Ishikawa (cell line): ENCODE measurements around the gene ZIC5.

ENCODE experiments used
- CEBPB ChIP-seq: IDR thresholded peaks from 2 replicates; pipeline ENCODE4 v1.6.1; 2012
- EGR1 ChIP-seq: IDR thresholded peaks from 2 replicates; pipeline ENCODE4 v1.6.1; 2012
- EP300 ChIP-seq: IDR thresholded peaks from 2 replicates; pipeline ENCODE4 v1.6.1; 2012; ENCODE audit warnings: borderline replicate concordance
- FOXM1 ChIP-seq: IDR thresholded peaks from 2 replicates; pipeline ENCODE4 v1.6.1; 2012; ENCODE audit warnings: low read depth, borderline replicate concordance
- MAX ChIP-seq: IDR thresholded peaks from 2 replicates; pipeline ENCODE4 v1.6.1; 2012
- NFIC ChIP-seq: IDR thresholded peaks from 2 replicates; pipeline ENCODE4 v1.6.1; 2012
- TAF1 ChIP-seq: IDR thresholded peaks from 2 replicates; pipeline ENCODE4 v1.6.1; 2012; ENCODE audit warnings: low read depth, mild to moderate bottlenecking
- TCF12 ChIP-seq: IDR thresholded peaks from 2 replicates; pipeline ENCODE4 v1.6.1; 2012; ENCODE audit warnings: low read depth
- TEAD4 ChIP-seq: IDR thresholded peaks from 2 replicates; pipeline ENCODE4 v1.6.1; 2012
- TF ChIP-seq, protein P1 (sequence below): IDR thresholded peaks from 2 replicates; pipeline ENCODE4 v1.6.1; 2012; ENCODE audit warnings: low read depth, mild to moderate bottlenecking

- TF ChIP-seq EP300 (peak; percentile 36; the same call in 1 of the 2 replicates), TCF12 (no peak), MAX (peak; percentile 96), CEBPB (no peak), TEAD4 (no peak), TAF1 (no peak), NFIC (peak; percentile 32; the same call in 1 of the 2 replicates), EGR1 (no peak), FOXM1 (no peak)
- TF ChIP-seq, protein P1, sequence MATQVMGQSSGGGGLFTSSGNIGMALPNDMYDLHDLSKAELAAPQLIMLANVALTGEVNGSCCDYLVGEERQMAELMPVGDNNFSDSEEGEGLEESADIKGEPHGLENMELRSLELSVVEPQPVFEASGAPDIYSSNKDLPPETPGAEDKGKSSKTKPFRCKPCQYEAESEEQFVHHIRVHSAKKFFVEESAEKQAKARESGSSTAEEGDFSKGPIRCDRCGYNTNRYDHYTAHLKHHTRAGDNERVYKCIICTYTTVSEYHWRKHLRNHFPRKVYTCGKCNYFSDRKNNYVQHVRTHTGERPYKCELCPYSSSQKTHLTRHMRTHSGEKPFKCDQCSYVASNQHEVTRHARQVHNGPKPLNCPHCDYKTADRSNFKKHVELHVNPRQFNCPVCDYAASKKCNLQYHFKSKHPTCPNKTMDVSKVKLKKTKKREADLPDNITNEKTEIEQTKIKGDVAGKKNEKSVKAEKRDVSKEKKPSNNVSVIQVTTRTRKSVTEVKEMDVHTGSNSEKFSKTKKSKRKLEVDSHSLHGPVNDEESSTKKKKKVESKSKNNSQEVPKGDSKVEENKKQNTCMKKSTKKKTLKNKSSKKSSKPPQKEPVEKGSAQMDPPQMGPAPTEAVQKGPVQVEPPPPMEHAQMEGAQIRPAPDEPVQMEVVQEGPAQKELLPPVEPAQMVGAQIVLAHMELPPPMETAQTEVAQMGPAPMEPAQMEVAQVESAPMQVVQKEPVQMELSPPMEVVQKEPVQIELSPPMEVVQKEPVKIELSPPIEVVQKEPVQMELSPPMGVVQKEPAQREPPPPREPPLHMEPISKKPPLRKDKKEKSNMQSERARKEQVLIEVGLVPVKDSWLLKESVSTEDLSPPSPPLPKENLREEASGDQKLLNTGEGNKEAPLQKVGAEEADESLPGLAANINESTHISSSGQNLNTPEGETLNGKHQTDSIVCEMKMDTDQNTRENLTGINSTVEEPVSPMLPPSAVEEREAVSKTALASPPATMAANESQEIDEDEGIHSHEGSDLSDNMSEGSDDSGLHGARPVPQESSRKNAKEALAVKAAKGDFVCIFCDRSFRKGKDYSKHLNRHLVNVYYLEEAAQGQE: no peak
Observed at GRCh38 chr13:99979453-99980200, 8.1 kb upstream of the ZIC5 start.
